Caki2 (cell line): ENCODE results near the gene GRHL3. TPM values are rescaled to one million over a fixed set of nuclear protein-coding genes. Genes with fewer than 3 reads are reported as not detected.

Experiments used
- DNase-seq: peaks from one replicate; pipeline ENCODE4 v3.0.0-alpha.2; 2015; ENCODE audit warnings: low read depth
- in situ Hi-C: cut with HindIII; loops from 2 replicates; pipeline ENCODE4 v1.10.0; 2016; ENCODE audit warnings: low sequenced_read_pairs, low pct_unique_long_range_greater_than_20kb, mixed read lengths
- total RNA-seq: library from RNA; depleted of rRNA; stranded (reverse); fragments of >200 nt; shearing (Covaris generic); gene quantifications from 2 replicates; pipeline ENCODE4 v1.2.3, GENCODE V29; 2014; ENCODE audit warnings: low replicate concordance

The GRHL3 gene
- total RNA-seq, 1 experiment from 2014 or later, result 0.03 TPM

- DNase-seq, result no peak
- in situ Hi-C loops, result no loop called here
Observed at GRCh38 chr1:24355466-24355865, 36.3 kb downstream of the GRHL3 start.

DNA sequence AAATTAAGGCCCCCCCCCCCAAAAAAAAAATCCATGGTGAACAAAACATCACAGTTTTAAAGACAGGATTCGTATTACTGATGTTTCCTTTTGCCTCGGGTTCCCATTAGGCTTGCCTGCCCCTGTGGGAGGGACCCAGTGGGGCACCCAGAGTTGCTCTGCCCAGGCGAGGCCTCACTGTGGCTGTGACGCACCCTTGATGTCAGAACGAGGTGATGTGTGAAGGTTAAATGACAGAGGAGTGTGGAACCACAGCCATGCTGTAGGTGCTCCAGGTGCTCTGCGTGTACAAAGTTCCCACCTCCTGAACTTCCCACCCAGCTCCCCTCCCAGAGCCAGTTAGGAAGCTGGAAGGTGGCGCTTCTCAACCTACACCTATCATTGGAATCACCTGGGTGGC, 37.9 kb downstream of the GRHL3 start:
- in situ Hi-C loops, result no loop called here
- DNase-seq, result no peak

DNA sequence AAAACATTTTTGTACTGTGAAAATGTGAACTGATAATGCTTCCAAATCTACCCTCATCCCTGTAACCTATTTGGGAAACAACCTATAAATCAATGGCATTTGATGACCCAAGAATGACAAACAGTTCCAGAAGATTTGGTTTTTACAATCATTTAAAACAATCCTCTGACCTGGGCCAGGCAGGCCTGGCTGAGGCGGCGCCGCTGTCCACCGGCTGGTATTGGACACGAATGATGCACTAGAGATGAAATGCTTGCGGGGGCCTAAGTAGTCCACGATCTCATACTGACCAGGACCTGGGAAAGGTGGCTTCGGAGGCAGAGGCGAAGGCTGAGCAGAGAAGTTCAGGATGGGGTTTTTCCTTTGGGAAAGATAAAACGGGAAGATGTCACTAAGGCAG, 41.5 kb downstream of the GRHL3 start:
- in situ Hi-C loops, result no loop called here
- DNase-seq, result no peak

DNA sequence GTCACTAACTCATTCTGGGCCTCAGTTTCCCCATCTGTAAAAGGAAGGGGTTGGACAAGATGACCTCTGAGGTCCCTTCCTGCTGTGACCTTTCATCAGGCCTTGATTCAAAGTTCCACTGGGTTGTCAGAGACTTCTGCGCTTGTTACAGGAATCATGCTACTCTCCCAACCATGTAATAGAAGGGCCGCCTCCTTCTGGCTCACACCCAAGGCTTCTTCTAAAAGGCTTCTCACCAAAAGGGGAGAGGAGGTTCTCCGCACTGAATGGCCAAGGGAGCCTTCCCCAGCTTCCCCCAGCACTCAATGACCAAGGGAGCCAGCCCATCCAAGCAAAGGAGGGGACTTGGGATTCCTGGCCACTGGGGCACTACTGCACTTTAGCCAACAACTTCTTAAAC, 42.7 kb downstream of the GRHL3 start:
- DNase-seq, result no peak
- in situ Hi-C loops, result no loop called here

- in situ Hi-C loops, result no loop called here
- DNase-seq, result no peak
Observed at GRCh38 chr1:24362396-24362795, 43.2 kb downstream of the GRHL3 start.

DNA sequence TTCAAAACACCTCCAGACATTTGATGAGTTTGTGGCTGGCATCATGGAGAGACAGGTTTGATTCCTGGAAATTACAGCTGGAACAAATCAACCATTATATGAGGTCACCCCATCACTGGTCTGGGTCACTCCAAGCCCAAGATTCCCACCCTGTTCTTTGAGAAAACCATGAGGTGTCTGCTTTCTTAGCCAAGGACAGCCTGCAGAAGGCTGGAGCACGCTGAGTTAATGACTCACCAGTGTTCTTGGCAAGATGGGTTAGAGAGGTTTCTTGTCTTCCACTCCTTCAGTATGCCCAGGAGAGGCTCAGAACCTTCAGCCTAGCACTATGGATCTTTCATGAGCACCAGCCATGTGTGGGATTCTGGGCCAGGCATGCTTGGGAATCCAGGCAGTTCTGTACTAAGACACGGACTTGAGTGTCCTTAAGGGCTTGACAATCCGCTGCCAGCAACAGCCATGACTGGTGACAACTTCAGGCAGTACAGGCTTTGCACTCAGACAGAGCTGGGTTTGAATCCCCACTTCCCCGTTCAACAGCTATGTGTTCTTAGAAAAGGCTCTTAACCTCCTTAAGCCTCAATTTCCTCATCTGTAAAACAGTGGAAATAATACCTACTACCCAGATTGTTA, 43.9 kb downstream of the GRHL3 start:
- in situ Hi-C loops, result no loop called here

DNA sequence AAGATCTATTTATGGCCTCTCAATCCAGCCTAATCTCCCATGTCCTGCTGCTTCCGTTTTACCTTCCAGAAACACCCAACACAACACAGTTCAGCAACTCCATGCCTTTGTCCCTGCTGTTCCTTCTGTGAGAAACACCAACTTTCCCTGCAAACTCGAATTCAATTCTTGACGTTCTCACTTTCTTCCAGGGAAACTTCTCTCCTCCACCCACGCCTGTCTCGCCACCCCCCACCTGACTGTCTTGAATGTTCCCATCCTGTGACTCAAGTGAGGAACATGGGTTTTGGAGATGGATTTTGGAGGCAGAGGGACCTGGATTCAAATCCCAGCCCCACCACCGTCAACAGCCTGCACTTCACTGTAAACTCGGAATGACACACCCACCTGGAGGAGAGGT, 44.8 kb downstream of the GRHL3 start:
- no peak for DNase-seq
- in situ Hi-C loops, result no loop called here

More for the DNA sequence above, 43.9 kb downstream of the GRHL3 start:
- peak; percentile 47 for DNase-seq

DNA sequence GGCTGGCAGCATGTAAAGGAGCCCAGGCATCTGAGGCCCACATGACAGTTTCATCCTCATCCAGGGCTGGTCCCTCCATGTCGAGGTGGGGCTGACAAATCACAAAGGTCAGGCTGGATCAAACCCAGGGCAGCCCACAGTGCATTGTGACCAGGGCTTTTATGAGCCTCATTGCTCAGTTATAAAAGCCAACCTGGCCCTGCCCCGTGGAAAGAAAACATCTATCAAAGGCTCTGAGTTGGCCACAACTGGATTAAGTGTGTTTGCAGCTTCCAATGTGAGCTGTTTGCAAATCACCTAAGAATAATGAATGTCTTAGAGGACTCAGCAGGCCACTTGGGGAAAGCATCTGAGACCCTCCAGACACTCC, 45.4 kb downstream of the GRHL3 start:
- in situ Hi-C loops, result no loop called here
- peak; percentile 33 for DNase-seq

- DNase-seq, result peak; percentile 54
- in situ Hi-C loops, result no loop called here
Observed at GRCh38 chr1:24364975-24365678, 46.0 kb downstream of the GRHL3 start.

- in situ Hi-C loops, result no loop called here
- no peak for DNase-seq
Observed at GRCh38 chr1:24366707-24367106, 47.5 kb downstream of the GRHL3 start.

DNA sequence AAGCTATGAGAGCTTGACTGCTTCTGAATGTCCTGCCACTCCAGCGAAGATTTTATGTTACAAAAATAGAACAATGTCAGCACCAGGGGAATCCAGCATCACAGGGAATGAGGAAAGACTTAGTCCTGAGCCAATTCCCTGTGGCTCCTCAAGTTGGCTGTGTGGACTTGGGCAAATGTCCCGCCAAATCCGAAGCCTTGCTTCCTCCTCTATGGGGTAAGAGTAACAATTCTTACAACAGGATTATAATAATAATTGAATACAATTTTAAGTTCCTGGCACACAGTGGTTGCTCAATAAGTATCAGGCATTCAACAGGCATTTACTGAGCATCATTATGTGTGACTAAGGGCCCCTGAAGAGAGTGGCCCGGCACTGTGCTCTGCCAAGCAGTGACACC, 50.0 kb downstream of the GRHL3 start:
- no peak for DNase-seq
- in situ Hi-C loops, result no loop called here

- DNase-seq, result no peak
- in situ Hi-C loops, result no loop called here
Observed at GRCh38 chr1:24369801-24370200, 50.6 kb downstream of the GRHL3 start.

DNA sequence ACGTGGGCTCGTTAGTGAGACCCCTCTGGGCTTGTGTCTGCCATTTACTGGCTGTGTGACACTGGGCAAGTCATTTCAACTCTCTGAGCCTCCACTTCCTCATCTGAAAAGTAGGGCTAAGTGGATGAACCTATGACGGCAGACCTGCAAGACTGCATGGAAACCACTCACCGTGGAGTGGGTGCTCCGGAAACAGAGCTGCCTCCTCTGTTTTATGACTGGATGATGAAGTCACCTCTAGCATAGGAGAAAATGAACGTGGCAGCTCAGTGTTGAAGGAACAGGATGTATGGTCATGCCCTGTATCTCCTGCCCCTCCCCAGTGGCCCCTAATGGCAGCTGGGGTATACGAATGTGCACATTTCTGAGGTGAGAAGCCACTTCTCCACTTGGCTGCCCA, 53.9 kb downstream of the GRHL3 start:
- no peak for DNase-seq
- in situ Hi-C loops, result no loop called here

- DNase-seq, result no peak
- in situ Hi-C loops, result no loop called here
Observed at GRCh38 chr1:24373710-24374109, 54.6 kb downstream of the GRHL3 start.

GRCh38 chr1:24374891-24375786, 56.0 kb downstream of the GRHL3 start:
- no peak for DNase-seq
- in situ Hi-C loops, result no loop called here

GRCh38 chr1:24379733-24380315, 60.7 kb downstream of the GRHL3 start:
- in situ Hi-C loops, result no loop called here
- no peak for DNase-seq

GRCh38 chr1:24380508-24380907, 61.4 kb downstream of the GRHL3 start:
- in situ Hi-C loops, result no loop called here
- DNase-seq, result no peak

DNA sequence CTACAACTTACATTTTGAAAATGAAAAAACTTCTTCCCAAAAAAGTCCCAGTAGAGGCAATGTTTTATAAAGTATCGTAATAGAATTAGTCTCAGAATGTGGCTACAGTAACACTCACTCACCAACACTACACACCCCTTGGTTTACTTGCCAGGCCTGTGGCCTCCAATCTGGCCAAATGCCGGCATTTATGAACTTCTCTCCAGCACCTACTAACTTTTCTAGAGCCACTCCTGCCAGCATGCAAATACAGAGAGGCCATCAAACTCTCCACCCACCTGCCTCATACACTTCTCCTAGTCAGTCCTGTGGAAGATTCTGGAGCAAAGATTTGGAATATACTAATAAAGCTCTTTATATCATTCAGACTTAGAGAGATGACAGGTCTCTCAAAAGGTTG, 62.1 kb downstream of the GRHL3 start:
- in situ Hi-C loops, result no loop called here
- DNase-seq, result no peak

GRCh38 chr1:24382165-24382577, 63.0 kb downstream of the GRHL3 start:
- no peak for DNase-seq
- in situ Hi-C loops, result no loop called here
